Stimulated activated CD4-positive, alpha-beta T cell treated with anti-CD3 and anti-CD28 coated beads, Interleukin-4, amount 100 ng/mL, for 1 hour (primary cell): ENCODE measurements around the gene PPP1R13B.
"Not testable (repeated sequence)": the region's sequence is repeated elsewhere in the genome, so short reads cannot be mapped to it uniquely, and the experiment has no call there.

Source experiments
- DNase-seq: peaks from one replicate; pipeline ENCODE4 v3.0.0-alpha.2; 2020

The PPP1R13B gene

DNA sequence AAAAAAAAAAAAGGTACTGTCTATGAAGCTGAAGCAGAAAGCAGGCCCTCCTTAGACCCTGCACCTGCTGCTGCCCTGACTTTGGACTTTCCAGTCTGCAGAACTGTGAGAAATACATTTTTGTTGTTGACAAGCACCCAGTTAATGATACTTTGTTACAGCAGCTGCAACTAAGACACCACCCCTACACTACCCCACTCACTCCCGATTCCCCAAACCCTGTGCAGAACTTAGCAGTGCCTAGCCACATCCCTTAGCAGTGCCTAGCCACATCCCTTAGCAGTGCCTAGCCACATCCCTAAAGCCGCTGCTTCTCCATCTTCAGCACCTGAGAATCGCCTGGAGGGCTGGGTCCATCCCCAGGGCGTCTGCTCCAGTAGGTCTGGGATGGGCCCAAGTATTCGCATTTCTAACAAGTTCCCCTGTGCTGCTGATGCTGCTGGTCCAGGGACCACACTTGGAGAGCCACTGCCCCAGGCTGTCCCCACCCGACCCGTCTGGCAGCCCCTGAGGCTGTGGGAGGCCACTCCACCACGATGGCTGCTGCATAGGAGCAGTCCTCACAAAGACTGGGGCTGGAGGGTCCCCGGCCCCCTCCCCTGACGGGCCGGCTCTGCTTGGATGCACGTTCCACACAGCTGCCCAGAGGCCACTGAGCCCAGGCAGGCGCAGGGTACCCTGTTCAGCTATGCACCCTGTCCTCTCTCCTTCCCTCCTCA is 10.8 kb upstream of the PPP1R13B start:
- DNase-seq: no peak

- DNase-seq: no peak
These were observed 9.9 kb upstream of the PPP1R13B start for GRCh38 chr14:103857256-103857655.

DNA sequence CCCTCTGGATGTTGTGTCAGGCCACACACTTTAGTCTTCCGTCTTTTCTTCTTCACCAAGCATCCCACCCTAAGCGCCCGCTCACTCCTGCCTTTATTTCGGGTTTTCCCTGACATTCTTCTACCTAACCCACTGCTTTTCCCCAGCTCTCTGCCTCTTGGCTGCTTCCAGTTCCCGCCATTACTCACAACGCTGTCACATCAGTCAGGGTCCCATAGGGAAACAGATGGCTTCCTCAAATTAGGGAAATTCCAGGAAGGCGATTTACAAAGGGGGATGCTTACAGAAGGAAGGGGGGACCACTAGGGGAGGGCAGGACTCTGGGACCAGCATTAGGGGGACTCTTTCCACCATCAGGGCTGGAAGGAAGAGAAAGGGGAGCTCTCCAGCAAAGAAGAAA is 9.2 kb upstream of the PPP1R13B start:
- DNase-seq: no peak

DNA sequence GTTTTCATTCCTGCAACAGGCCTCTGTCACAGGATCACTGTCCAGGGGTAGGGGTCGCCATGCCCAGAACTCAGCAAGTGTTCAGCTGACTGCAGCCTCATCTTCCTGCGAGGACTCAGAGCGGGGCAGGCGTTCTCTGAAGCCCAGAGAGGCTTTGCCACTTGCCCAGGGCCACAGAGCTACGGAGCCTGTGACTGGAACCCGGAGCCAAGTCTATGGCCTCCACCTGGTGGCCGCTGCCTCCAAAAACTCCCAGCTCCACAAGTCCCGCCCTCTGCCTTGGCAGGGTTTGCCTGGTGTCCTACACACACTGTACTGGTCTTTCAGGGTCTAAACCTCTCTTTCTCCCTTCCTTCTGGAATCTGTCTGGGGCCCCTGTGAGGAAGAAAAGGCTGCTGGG is 8.7 kb upstream of the PPP1R13B start:
- no peak for DNase-seq

- no peak for DNase-seq
These were observed 8.3 kb upstream of the PPP1R13B start for GRCh38 chr14:103855734-103856095.

GRCh38 chr14:103854822-103855733 is 7.7 kb upstream of the PPP1R13B start:
- no peak for DNase-seq

DNA sequence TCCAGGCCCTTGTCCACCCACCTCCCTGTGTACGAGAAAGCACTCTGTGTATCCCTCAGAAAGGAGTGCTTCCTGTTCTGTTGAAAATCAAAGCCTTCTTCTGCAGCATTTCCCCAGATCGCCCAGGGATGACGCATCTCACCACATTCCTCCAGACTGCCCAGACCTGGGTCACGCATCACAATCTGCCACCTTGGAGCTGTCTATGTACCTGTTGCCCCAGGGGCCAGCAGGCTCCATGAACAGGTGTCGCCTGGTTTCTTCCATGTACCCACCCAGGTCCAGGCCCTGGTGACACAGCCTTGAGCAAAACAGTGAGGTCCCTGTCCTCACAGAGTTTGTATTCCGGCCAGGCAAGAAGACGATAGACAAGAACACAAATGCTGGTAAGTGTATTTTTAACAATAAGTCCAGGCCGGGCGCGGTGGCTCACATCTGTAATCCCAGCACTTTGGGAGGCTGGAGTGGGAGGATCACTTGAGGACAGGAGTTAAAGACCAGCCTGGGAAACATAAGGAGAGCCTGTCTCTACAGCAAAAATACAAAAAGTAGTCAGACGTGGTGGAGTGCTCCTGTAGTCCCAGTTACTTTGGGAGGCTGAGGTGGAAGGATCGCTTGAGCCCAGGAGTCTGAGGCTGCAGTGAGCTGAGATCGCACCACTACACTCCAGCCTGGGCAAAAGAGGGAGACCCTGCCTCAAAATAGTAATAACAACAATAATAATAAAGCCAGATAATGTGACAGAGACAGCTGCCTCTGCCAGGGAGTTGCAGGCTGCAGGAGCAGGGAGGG is 6.8 kb upstream of the PPP1R13B start:
- DNase-seq: no peak

DNA sequence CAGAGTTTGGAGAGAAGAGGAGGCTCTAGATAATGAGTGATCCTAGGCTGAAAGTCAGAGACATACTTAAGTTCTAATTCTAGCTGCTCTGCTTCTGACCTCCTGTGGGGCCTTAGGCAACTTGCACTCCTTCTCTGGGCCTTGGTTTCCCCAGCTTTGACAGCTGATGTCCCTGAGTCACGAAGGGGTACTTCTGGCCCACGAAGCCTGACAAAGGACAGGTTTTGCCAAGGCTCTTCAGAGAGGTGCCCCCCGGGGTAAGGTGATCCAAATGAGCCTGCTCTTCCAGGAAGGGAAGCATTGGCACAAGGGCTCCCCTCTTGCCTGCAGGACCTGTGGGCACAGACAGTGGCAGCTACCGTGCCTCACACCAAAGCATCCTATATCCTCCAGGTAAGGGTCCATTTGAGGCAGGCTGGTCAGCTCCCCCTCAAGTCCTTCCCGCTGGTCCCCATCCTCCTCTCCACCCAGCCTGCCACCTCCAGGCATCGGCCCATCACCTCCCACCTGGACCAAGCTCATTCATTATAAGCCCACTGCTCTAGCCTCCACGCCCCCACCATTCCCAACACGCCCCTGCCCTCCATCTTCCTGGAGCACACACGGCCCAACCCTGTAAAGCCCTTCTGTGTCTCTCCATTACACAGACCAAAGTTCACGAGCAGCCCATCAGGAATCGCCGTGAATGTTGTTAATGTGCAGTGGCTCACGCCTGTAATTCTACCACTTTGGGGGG is 1.9 kb upstream of the PPP1R13B start:
- DNase-seq: no peak

DNA sequence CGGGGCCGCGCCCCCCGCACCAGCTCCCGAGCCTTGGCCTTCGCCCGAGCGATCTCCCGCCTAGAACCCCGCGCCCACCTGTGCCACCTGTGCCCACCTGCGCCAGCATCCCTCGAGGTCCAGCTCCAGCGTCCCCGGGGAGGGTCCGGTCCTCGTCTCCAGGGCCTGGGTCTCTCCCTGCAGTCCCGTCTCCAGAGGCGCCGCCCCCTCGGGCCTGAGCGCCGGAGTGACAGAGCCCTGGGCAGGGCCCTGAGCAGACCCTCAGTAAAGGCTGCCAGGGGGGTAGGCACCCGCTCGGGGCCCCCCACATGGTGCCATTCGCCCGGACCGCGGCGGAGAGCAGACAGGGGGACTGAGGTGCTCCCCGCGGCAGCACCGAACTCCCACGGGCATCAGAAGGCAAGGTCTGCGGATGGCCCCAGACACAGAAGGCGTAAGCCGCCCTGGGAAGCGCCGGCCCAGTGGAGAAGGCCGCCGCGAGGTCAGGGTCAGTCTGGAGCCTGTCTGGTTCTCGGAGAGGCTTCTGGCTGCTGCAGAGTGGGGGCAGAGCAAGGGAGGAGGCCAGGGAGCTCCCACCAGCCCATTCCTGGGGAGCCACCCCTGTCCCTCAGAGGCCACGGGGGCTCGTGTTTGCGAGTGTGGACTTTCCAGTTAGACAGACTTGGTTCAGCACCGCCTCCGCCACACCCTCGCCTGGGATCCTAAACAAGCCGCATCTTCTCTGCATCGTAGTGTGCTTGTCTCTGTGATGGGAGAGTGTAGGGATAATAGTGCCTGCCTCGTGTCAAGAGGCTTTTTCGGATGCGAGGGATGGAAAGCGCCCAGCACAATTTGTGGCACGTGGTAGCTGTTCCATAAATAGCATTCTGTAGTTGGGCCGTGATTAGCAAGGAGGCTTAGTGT is 1.1 kb upstream of the PPP1R13B start:
- peak; percentile 8 for DNase-seq

DNA sequence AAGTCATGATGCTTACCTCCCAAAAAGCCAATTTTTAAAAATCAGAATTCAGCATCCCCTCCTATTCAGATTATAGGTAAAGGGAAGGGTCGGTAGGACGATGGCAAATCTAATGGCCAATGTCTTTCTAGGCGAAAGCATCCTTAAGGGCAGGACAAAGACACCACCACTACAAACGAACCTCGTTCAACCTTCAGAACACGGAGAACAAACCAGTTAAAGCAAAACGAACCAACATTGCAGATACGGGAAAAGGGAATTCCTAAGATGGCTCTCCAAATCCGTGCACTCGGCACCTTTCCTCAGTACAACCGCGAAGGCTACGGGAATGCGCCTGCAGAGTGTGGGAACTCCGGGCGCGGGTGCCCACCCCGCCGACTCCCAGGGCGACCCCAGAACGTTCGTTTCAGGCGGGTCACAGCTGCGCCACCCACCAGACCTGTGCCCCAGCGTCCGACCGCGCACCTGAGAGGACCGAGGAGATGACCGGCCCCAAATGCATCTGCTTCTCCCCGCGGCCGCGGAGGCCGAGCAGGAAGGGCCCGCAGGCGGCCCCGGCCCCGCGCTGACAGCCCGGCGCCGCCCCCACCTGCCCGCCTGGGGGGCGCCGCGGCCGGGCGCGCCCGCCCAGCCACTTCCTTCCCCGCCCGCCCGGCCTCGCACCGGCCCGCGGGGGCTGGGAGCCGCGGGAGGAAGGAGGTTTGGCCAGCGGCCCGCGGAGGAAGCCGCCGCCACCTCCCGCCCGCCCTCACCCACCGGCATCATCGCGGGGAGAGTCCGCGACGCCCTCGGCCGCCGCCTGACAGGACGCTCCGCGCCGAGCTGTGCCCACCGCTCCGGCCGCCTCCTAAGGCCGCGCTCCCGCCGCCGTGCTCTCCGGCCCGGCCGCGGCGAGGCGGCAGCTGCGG is 578 bp downstream of the PPP1R13B start:
- peak; percentile 6 for DNase-seq

DNA sequence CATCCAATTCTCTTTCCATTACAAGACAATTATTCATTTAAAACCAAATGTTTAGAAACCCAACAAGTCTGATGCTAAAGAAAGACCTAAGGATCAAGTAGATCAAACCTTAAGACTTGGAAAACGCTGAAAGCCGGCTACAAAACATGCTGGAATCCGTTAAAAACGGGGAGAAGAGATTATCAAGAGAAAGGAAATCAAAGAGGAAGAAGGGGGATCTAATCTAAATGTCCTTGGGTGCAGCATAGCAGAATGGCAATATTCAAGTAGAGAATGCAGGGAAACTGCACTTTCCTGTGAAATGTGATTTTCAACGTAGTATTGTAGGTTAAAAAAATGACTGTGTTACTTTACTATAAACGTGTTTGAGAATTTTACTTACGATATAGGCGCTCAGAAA is 1.3 kb downstream of the PPP1R13B start:
- no peak for DNase-seq

DNA sequence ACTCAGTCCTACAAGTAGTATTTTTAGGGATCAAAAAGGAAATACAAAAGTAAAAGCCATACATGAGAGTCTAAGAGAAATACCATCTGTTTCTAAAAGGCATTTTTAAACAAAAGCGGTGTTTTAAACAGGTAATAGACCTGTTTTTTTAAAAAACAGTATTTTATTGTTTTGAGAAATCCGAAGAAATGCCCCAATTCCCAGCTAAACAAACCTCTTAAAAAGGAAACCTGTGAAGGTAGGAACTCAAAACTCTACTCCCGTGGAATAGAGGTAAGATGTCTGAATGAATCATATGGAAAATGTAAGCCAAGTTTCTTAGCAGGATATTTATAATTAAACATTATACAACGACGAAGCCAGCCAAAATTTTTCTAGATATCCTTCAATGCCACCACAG is 2.0 kb downstream of the PPP1R13B start:
- DNase-seq: no peak

GRCh38 chr14:103841265-103841664 is 6.1 kb downstream of the PPP1R13B start:
- not testable (repeated sequence) for DNase-seq

DNA sequence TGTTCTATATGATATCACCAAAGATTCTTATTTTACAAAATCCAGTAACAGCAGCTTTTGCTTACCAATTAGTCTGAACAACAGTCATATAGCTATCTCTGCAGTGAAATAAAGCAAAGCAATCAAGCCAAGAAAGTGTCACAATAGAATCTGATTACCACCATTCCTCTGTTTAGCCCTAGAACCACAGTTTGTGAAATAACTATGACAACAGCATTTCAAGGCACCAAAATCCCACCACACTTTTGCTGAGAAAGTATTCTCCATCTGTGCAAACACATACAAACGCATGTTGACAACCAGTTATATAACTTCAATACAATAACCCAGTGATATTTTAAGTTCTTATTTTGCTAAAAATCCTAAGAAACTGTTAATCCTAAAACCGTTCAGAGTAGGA is 7.4 kb downstream of the PPP1R13B start:
- DNase-seq: no peak

DNA sequence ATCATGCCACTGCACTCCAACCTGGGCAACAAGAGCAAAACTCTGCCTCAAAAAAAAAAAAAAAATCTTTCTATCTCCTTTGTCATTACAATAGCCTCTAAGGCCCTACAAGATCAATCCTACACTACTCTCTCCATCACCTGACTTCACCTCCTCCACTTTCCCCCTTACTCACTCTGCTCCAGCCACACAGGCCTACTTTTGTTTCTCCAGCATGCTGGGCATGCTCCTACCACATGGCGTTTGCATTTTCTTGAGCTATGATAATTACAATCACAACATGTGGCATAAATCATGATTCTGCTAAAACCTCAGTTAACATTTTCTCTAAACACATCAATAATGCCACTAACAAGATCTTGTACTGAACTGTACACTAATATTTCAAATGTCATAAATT is 7.8 kb downstream of the PPP1R13B start:
- DNase-seq: no peak

DNA sequence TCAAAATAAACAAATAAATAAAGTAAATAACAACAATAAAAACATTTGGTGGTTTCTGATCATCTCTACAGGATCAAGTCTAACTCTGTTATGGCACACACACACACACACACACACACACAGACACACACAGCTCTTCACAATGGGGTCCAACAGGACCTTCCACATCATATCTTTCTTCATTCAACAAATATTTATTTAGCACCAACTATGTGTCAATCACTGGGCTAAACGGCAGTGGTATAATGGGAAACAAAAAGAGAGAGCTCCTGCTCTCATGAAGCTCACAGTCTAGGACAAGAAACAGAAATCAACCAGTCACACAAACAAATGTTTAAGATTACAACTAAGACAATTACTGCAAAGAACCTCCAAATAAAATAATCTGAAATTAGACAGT is 9.3 kb downstream of the PPP1R13B start:
- DNase-seq: no peak

- no peak for DNase-seq
These were observed 10.2 kb downstream of the PPP1R13B start for GRCh38 chr14:103836976-103837725.

GRCh38 chr14:103834956-103835355 is 12.4 kb downstream of the PPP1R13B start:
- no peak for DNase-seq

DNA sequence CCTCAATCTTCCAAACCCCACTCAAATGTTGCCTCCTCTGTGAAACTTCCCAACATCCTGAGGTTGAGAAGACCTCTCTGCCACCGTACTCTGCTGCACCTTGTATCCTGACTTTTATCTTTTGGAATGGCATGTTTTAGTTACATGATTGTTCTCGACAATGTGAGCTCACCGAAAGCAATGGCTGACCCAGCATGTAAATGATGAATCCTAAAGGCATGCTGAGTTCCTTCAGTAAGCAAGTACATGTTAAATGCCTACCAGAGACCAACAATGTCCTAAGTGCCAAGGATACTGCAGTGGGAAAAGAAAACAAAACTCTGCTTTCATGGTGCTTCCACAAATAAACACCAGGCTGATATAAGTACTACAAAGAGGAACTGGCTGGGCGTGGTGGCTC is 13.7 kb downstream of the PPP1R13B start:
- DNase-seq: no peak

DNA sequence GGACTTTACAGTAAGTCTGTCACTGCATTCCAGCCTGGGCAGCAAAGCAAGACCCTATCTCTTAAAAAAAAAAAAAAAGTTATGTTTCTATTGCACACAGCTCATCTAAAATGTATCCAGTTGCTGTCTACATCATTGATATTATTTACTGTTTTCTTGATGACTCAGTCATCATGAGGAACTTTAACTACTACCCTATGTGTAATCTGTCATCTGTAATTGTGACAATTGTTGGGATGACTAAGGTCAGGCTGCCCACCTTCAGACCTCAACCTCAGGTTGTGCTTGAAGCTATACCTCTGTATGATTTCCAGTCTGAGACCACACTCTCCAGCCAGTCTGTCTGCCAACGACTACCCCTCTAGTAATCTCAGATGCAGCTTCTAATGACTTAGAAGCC is 15.3 kb downstream of the PPP1R13B start:
- DNase-seq: no peak
